HFF-Myc (cell line): ENCODE results near the gene HAUS3.

ENCODE experiments used
- DNase-seq: peaks from one replicate; pipeline ENCODE4 v3.0.0-alpha.2; 2011; ENCODE audit warnings: low read depth; ENCODE audit errors: extremely low read depth
- H3K4me3 ChIP-seq: replicated peaks from 2 replicates; pipeline ENCODE4 v1.5.1; 2011; ENCODE audit warnings: low read depth, mild to moderate bottlenecking, control low read depth, low read length
- TF ChIP-seq, protein P1 (sequence below): IDR thresholded peaks from 2 replicates; pipeline ENCODE4 v1.5.1; 2012; ENCODE audit warnings: mild to moderate bottlenecking, low read depth, low read length, control low read depth; ENCODE audit errors: missing control alignments

Gene HAUS3

GRCh38 chr4:2183394-2183793, 58.5 kb downstream of the HAUS3 start:
- no peak for DNase-seq
- no peak overlapping the region for H3K4me3 ChIP-seq
- TF ChIP-seq, protein P1, sequence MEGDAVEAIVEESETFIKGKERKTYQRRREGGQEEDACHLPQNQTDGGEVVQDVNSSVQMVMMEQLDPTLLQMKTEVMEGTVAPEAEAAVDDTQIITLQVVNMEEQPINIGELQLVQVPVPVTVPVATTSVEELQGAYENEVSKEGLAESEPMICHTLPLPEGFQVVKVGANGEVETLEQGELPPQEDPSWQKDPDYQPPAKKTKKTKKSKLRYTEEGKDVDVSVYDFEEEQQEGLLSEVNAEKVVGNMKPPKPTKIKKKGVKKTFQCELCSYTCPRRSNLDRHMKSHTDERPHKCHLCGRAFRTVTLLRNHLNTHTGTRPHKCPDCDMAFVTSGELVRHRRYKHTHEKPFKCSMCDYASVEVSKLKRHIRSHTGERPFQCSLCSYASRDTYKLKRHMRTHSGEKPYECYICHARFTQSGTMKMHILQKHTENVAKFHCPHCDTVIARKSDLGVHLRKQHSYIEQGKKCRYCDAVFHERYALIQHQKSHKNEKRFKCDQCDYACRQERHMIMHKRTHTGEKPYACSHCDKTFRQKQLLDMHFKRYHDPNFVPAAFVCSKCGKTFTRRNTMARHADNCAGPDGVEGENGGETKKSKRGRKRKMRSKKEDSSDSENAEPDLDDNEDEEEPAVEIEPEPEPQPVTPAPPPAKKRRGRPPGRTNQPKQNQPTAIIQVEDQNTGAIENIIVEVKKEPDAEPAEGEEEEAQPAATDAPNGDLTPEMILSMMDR, result no peak

DNA sequence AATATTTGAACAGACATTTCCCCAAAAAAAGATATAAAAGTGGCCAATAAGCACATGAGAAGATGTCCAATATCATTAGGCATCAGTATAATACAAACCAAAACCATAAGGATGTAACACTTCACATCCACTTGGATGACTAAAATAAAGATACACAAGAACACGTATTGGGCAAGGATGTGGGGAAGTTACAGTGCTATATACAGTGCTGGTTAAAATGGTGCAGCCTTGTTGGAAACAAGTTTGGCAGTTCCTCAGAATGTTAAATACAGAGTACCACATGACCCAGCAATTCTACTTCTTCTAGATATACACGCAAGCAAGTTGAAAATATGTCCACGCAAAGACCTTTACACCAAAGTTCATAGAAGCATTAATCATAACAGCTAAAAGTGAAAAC, 58.9 kb downstream of the HAUS3 start:
- TF ChIP-seq, protein P1, result no peak
- no peak for DNase-seq
- H3K4me3 ChIP-seq, result no peak overlapping the region

- TF ChIP-seq, protein P1, result no peak
- no peak for DNase-seq
- H3K4me3 ChIP-seq, result no peak overlapping the region
Observed at GRCh38 chr4:2180410-2180809, 61.5 kb downstream of the HAUS3 start.

GRCh38 chr4:2179717-2180116, 62.2 kb downstream of the HAUS3 start:
- TF ChIP-seq, protein P1, result no peak
- no peak overlapping the region for H3K4me3 ChIP-seq
- DNase-seq, result no peak

DNA sequence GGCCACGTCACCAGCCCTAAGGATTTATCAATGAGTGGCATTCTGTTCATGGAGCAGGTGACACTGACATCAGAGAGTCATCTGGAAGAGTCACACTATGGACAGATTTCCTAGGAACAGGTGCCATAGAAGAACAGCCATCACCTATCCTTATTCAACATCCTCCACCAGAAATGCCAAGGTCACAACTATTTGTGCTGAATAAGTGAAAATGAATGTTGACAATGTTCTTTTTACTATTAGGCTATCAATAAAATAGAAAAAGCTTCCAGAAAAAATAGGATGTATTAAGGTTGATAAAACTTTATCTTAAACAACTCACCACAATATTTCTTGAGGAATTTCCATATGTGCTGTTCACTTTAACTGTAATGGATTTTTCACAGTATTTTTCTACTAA, 62.9 kb downstream of the HAUS3 start:
- DNase-seq, result no peak
- H3K4me3 ChIP-seq, result no peak overlapping the region
- TF ChIP-seq, protein P1, result no peak
